Small intestine (tissue), 7 donors: Measurements from ENCODE around the gene MYOG. TPM values are rescaled to one million over a fixed set of nuclear protein-coding genes. Genes with fewer than 3 reads are reported as not detected.
A peak's percentile ranks its signal among the peaks of the same experiment; 100 is the strongest.

ENCODE experiments used
- DNase-seq, 2 donors: peaks; one replicate each; pipeline versions ENCODE4 v3.0.0 to v3.0.0-alpha.2; 2013
- FAIRE-seq: peaks from 2 replicates; lab custom pipeline; 2012; peaks lifted over from hg19 to GRCh38; lab: Jason Lieb, UNC
- H3K27ac ChIP-seq, 3 donors: one replicate each; pipeline ENCODE4 v1.5.1; 2013; ENCODE audit warnings: low read length in 2 of 3, mild to moderate bottlenecking in 2 of 3, control low read depth in 1 of 3, inconsistent platforms in 1 of 3, low read depth in 1 of 3, moderate library complexity in 1 of 3
- H3K27me3 ChIP-seq, 3 donors: one replicate each; pipeline ENCODE4 v1.6.1; 2013; ENCODE audit warnings: low read length in 3 of 3, inconsistent platforms in 1 of 3; ENCODE audit not compliant: control insufficient read depth in 3 of 3, insufficient read depth in 3 of 3
- H3K36me3 ChIP-seq, 3 donors: one replicate each; pipeline ENCODE4 v1.6.1; 2013; ENCODE audit warnings: low read length in 3 of 3, inconsistent platforms in 1 of 3, low read depth in 1 of 3, mild to moderate bottlenecking in 1 of 3, moderate library complexity in 1 of 3; ENCODE audit not compliant: control insufficient read depth in 3 of 3, insufficient read depth in 2 of 3
- H3K4me1 ChIP-seq, 3 donors: one replicate each; pipeline ENCODE4 v1.6.1; 2013; ENCODE audit warnings: low read length in 2 of 3, inconsistent platforms in 1 of 3, low read depth in 1 of 3, mild to moderate bottlenecking in 1 of 3, moderate library complexity in 1 of 3; ENCODE audit not compliant: control insufficient read depth in 3 of 3, insufficient read depth in 2 of 3
- H3K4me3 ChIP-seq, 3 donors: one replicate each; pipeline ENCODE4 v1.5.1; 2013; ENCODE audit warnings: low read length in 3 of 3, control low read depth in 1 of 3, inconsistent platforms in 1 of 3, low read depth in 1 of 3, mild to moderate bottlenecking in 1 of 3, moderate library complexity in 1 of 3
- H3K9me3 ChIP-seq, 2 donors: one replicate each; pipeline ENCODE4 v1.6.1; 2013; ENCODE audit warnings: low read depth in 1 of 2, low read length in 1 of 2; ENCODE audit not compliant: control insufficient read depth in 2 of 2, insufficient read depth in 1 of 2
- WGBS, 3 donors: extraction: QIAGEN DNeasy Blood & Tissue Kit; methylation state at CpG; one replicate each; pipeline ENCODE4 v1.1.7; 2013; 5-methylcytosine and 5-hydroxymethylcytosine counted together
- polyA plus RNA-seq, 4 donors: library from polyadenylated mRNA; stranded (reverse) in 3 of 4; unstranded in 1 of 4; fragments of 200-250 nt in 3 of 4; fragments of 120-200 nt in 1 of 4; gene quantifications; one replicate each; pipeline versions ENCODE4 v1.2.1 to v1.2.3, GENCODE V29; 2013
- donor health status: healthy with polysubstance abuse.
- donor health status: control.
- donor health status: control.
- donor health status: Bipolar disorder and iron deficiency.
- donor health status: healthy.

The MYOG gene
- polyA plus RNA-seq, 4 donors, result 1.5 TPM; not detected in 3

- FAIRE-seq (no peak), DNase-seq (no peak)
- Histone ChIP-seq H3K4me3 (no peak overlapping the region), H3K4me1 (no peaks in the 10 kb centered on the region), H3K36me3 (no peaks in the 10 kb centered on the region), H3K27me3 (peaks cover 0 to 2% (median 0%) of the 10 kb centered on the region in 3 donors), H3K27ac (no peak overlapping the region), H3K9me3 (no peaks in the 10 kb centered on the region)
- WGBS, 3 donors, result 77 to 83% (median 83%) methylated on average over 6 of the region's 6 CpGs
Measured at GRCh38 chr1:203103829-203104495, 18.1 kb upstream of the MYOG start.

- no peaks in the 10 kb centered on the region for H3K4me1 ChIP-seq
Measured at GRCh38 chr1:203103216-203103615, 17.4 kb upstream of the MYOG start.

GRCh38 chr1:203101813-203102634 lies 16.2 kb upstream of the MYOG start:
- no peak overlapping the region for H3K27ac ChIP-seq
- no peaks in the 10 kb centered on the region for H3K36me3 ChIP-seq
- no peak for FAIRE-seq
- DNase-seq, result peak in 1 of 2 donors; percentile 24
- WGBS, 3 donors, result 29 to 67% (median 43%) methylated on average over 6 of the region's 6 CpGs
- H3K4me1 ChIP-seq, result no peaks in the 10 kb centered on the region
- no peaks in the 10 kb centered on the region for H3K27me3 ChIP-seq
- no peaks in the 10 kb centered on the region for H3K9me3 ChIP-seq
- H3K4me3 ChIP-seq, result no peak overlapping the region

More at GRCh38 chr1:203103216-203103615, 17.4 kb upstream of the MYOG start:
- no peak overlapping the region for H3K27ac ChIP-seq
- FAIRE-seq (no peak), DNase-seq (no peak)
- no peak overlapping the region for H3K4me3 ChIP-seq
- H3K27me3 ChIP-seq, result peaks cover 0 to 2% (median 0%) of the 10 kb centered on the region in 3 donors
- H3K9me3 ChIP-seq, result no peaks in the 10 kb centered on the region
- H3K36me3 ChIP-seq, result no peaks in the 10 kb centered on the region
- WGBS, 3 donors, result 59 to 88% (median 87%) methylated on average over 4 of the region's 4 CpGs

- no peak for FAIRE-seq
- no peaks in the 10 kb centered on the region for H3K27me3 ChIP-seq
- H3K4me1 ChIP-seq, result no peaks in the 10 kb centered on the region
- no peaks in the 10 kb centered on the region for H3K36me3 ChIP-seq
- DNase-seq, result no peak
- H3K9me3 ChIP-seq, result no peaks in the 10 kb centered on the region
- H3K4me3 ChIP-seq, result no peak overlapping the region
- no peak overlapping the region for H3K27ac ChIP-seq
Measured at GRCh38 chr1:203100516-203100869, 14.7 kb upstream of the MYOG start.

- no peak for FAIRE-seq
Measured at GRCh38 chr1:203099805-203100515, 14.1 kb upstream of the MYOG start.

GRCh38 chr1:203098914-203099520 lies 13.2 kb upstream of the MYOG start:
- FAIRE-seq (no peak), DNase-seq (no peak)
- Histone ChIP-seq H3K9me3 (peaks cover 0 to 4% of the 10 kb centered on the region in 2 donors), H3K36me3 (no peaks in the 10 kb centered on the region), H3K4me3 (no peak overlapping the region), H3K27me3 (no peaks in the 10 kb centered on the region), H3K27ac (no peak overlapping the region), H3K4me1 (no peaks in the 10 kb centered on the region)
- WGBS, 3 donors, result 78 to 84% (median 83%) methylated on average over 8 of the region's 8 CpGs

More at GRCh38 chr1:203099805-203100515, 14.1 kb upstream of the MYOG start:
- Histone ChIP-seq H3K36me3 (no peaks in the 10 kb centered on the region), H3K4me1 (no peaks in the 10 kb centered on the region), H3K27me3 (no peaks in the 10 kb centered on the region), H3K9me3 (no peaks in the 10 kb centered on the region), H3K4me3 (no peak overlapping the region), H3K27ac (no peak overlapping the region)
- DNase-seq, result no peak
- 75 to 87% (median 86%) methylated on average over 7 of the region's 7 CpGs for WGBS, 3 donors

GRCh38 chr1:203098445-203098844 lies 12.6 kb upstream of the MYOG start:
- Histone ChIP-seq H3K4me1 (no peaks in the 10 kb centered on the region), H3K27ac (no peak overlapping the region), H3K9me3 (peaks cover 0 to 4% of the 10 kb centered on the region in 2 donors), H3K27me3 (no peaks in the 10 kb centered on the region), H3K4me3 (no peak overlapping the region), H3K36me3 (no peaks in the 10 kb centered on the region)
- 90 to 95% (median 93%) methylated on average over 1 of the region's 1 CpG for whole genome bisulfite sequencing, 3 donors
- DNase-seq (no peak), FAIRE-seq (no peak)

- Histone ChIP-seq H3K4me3 (no peak overlapping the region), H3K36me3 (no peaks in the 10 kb centered on the region), H3K27ac (no peak overlapping the region), H3K9me3 (peaks cover 0 to 4% of the 10 kb centered on the region in 2 donors), H3K4me1 (no peaks in the 10 kb centered on the region), H3K27me3 (peaks cover 0 to 5% (median 0%) of the 10 kb centered on the region in 3 donors)
- FAIRE-seq, result no peak
- 60 to 81% (median 78%) methylated on average over 1 of the region's 1 CpG for WGBS, 3 donors
- no peak for DNase-seq
Measured at GRCh38 chr1:203097001-203097400, 11.2 kb upstream of the MYOG start.
